Measurements from ENCODE around the gene NTM. TPM values are rescaled to one million over a fixed set of nuclear protein-coding genes. Genes with fewer than 3 reads are reported as not detected.
A peak's percentile ranks its signal among the peaks of the same experiment; 100 is the strongest.

Gene NTM
- total and polyA plus RNA-seq, 2 experiments from 2014 or later = 1.1 to 1.7 TPM

DNA sequence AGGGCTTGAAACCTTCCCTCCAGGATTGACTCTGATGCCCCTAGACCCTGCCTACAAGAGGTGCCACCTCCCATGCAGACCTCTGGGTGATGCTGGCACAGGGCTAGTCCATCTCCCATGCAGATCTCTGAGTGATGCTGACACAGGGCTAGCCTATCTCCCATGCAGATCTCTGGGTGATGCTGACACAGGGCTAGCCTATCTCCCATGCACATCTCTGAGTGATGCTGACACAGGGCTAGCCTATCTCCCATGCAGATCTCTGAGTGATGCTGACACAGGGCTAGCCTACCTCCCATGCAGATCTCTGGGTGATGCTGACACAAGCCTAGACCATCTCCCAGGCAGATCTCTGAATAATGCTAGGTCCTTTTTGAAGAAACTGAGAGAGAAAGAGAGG is 321.7 kb downstream of the NTM start:
- Histone ChIP-seq H3K27ac (no peak overlapping the region), H3K9me3 (ENCODE audit: low read depth) (no peaks in the 10 kb centered on the region), H3K4me3 (no peak overlapping the region), H3K36me3 (no peaks in the 10 kb centered on the region), H3K4me1 (ENCODE audit: low read depth) (no peaks in the 10 kb centered on the region), H3K27me3 (peaks cover 63% of the 10 kb centered on the region)
- TF ChIP-seq, protein P1, sequence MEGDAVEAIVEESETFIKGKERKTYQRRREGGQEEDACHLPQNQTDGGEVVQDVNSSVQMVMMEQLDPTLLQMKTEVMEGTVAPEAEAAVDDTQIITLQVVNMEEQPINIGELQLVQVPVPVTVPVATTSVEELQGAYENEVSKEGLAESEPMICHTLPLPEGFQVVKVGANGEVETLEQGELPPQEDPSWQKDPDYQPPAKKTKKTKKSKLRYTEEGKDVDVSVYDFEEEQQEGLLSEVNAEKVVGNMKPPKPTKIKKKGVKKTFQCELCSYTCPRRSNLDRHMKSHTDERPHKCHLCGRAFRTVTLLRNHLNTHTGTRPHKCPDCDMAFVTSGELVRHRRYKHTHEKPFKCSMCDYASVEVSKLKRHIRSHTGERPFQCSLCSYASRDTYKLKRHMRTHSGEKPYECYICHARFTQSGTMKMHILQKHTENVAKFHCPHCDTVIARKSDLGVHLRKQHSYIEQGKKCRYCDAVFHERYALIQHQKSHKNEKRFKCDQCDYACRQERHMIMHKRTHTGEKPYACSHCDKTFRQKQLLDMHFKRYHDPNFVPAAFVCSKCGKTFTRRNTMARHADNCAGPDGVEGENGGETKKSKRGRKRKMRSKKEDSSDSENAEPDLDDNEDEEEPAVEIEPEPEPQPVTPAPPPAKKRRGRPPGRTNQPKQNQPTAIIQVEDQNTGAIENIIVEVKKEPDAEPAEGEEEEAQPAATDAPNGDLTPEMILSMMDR (IDR thresholded peaks at IDR 0.05; ENCODE audit: low read depth, low read length) = no peak
- no peak for DNase-seq (ENCODE audit: low read depth in 1 of 2, low spot score in 1 of 2)

DNA sequence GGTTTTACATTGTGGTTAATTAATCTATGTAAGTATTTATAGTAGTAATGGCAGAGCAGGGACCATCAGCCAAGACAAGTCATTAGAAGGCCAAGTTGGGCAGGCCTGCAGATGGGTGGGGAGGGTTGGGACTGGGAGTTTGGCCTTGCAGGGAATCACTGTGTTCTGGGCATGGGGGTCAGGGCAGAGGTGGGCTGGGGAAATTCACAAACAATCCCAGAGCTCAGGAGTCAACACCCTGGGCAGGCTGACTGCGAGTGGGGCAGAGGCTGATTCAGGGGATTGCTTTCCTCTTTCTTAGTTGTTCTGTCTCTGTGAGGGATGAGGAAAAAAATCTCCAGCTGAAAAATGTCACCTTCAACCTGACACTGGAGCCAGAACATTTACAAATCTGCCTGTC is 322.5 kb downstream of the NTM start:
- Histone ChIP-seq H3K27ac (no peak overlapping the region), H3K4me1 (ENCODE audit: low read depth) (no peaks in the 10 kb centered on the region), H3K9me3 (ENCODE audit: low read depth) (no peaks in the 10 kb centered on the region), H3K27me3 (peaks cover 67% of the 10 kb centered on the region), H3K36me3 (no peaks in the 10 kb centered on the region), H3K4me3 (no peak overlapping the region)
- TF ChIP-seq, protein P1 (IDR thresholded peaks at IDR 0.05; ENCODE audit: low read depth, low read length) = no peak
- no peak for DNase-seq (ENCODE audit: low read depth in 1 of 2, low spot score in 1 of 2)

DNA sequence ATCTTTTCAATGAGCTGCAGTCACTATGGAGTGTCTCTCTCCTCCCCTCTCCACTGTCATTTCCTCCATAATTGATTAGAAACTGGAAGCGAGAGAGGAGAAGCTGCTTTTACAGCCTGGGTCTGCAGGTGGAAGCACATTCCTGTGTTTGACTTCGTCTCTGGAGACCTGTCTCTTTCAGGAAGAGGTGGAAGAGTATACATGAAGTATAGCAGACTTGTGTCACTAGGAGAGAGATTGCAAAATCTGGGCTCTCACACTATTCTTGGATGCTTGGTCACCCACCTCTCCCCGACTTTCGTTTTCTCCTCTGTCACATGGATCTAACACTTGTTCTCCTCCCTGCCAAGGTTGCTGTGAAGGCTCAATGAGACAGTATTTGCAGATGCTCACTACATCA is 323.3 kb downstream of the NTM start:
- Histone ChIP-seq H3K27me3 (peaks cover 71% of the 10 kb centered on the region), H3K27ac (no peak overlapping the region), H3K36me3 (no peaks in the 10 kb centered on the region), H3K9me3 (ENCODE audit: low read depth) (no peaks in the 10 kb centered on the region), H3K4me3 (no peak overlapping the region), H3K4me1 (ENCODE audit: low read depth) (no peaks in the 10 kb centered on the region)
- TF ChIP-seq, protein P1 (IDR thresholded peaks at IDR 0.05; ENCODE audit: low read depth, low read length) = no peak
- no peak for DNase-seq (ENCODE audit: low read depth in 1 of 2, low spot score in 1 of 2)

DNA sequence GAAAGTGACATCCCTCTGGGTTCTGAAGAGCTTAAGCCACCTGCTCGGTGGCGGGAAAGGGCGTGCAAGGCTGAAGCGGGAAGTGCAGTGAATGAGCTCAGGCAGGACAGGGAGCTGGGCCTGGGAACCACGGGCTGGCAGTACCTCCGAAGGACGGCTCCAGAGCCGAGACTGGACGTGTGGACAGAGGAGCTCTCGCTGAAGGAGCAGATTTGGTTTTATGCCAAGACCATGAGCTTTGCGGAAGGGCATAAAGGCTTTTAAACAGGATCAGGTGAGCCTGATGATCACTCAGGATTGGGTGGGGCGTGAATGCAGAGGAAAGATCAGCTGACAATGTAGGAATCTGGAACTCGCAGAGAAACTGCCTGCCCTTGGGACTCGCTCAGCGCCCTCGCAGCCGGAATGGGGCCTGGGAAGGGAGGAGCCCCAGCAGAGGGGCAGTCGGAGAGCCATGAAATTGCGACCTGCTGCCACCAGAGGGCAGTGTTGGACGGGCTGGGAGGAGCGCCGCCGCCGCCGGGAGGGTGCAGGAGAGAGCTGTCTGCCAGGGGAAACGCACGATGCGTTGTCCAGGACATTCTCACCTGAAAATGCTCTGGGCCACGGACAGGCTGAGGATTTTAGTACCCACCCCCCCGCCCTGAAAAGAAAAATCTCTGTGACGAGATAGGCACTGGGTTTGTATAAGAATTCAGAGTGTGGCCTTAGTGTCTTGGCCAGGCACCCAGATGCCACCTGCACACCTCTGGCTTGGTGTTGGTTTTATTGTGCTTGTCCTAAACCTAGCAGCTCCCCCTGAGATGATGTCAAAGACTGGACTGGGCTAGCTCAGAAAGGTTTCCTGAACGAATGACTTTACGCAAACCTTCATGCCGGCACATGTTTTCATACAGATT is 324.4 kb downstream of the NTM start:
- Histone ChIP-seq H3K4me3 (no peak overlapping the region), H3K9me3 (ENCODE audit: low read depth) (no peaks in the 10 kb centered on the region), H3K4me1 (ENCODE audit: low read depth) (no peaks in the 10 kb centered on the region), H3K27ac (no peak overlapping the region), H3K27me3 (peaks cover 70% of the 10 kb centered on the region), H3K36me3 (no peaks in the 10 kb centered on the region)
- TF ChIP-seq, protein P1 (IDR thresholded peaks at IDR 0.05; ENCODE audit: low read depth, low read length) = peak; percentile 90
- peak; percentile 86 to 88 for DNase-seq (ENCODE audit: low read depth in 1 of 2, low spot score in 1 of 2)

DNA sequence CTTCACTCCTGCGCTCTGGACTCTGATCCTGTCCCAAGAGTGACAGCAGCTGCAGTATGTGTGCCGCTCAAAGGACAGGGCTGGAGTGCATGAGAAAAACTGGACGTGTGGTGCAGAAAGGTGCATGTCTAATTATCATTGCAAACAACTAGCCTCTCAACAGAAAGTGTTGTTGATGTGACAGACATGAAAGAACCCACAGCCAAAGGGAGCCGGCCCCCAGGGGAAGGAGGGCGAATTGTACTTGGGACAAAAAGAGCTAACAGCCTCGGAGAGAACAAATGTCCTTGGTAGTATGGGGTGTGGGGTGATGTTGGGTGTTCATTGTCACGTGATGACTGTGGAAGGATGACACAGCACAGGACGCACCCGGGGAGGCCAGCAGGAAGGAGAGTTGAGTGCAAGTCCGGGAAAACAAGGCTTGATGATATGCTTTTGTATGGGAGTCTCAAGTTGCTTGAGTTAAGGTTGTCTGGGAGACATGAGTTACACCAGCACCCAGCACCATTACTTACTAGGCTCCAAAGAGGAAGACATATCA is 325.5 kb downstream of the NTM start:
- H3K4me1 ChIP-seq (ENCODE audit: low read depth) = no peaks in the 10 kb centered on the region
- no peak for DNase-seq (ENCODE audit: low read depth in 1 of 2, low spot score in 1 of 2)
- H3K27me3 ChIP-seq = peaks cover 76% of the 10 kb centered on the region
- H3K27ac ChIP-seq = no peak overlapping the region
- H3K36me3 ChIP-seq = no peaks in the 10 kb centered on the region
- H3K4me3 ChIP-seq = no peak overlapping the region
- H3K9me3 ChIP-seq (ENCODE audit: low read depth) = no peaks in the 10 kb centered on the region
- TF ChIP-seq, protein P1 (IDR thresholded peaks at IDR 0.05; ENCODE audit: low read depth, low read length) = no peak
